NCI-H1436 (cell line): Measurements from ENCODE around the gene EIF4G3.
"Not testable (repeated sequence)": the region's sequence is repeated elsewhere in the genome, so short reads cannot be mapped to it uniquely, and the experiment has no call there.

Experiments
- DNase-seq: peaks from one replicate; lab custom pipeline; 2025; lab: John Stamatoyannopoulos, UW

Gene EIF4G3

GRCh38 chr1:20823845-20824244 lies 352.9 kb downstream of the EIF4G3 start:
- DNase-seq = no peak

- DNase-seq = no peak
These were observed 355.2 kb downstream of the EIF4G3 start for GRCh38 chr1:20821466-20821865.

- DNase-seq = no peak
These were observed 356.9 kb downstream of the EIF4G3 start for GRCh38 chr1:20819818-20820217.

DNA sequence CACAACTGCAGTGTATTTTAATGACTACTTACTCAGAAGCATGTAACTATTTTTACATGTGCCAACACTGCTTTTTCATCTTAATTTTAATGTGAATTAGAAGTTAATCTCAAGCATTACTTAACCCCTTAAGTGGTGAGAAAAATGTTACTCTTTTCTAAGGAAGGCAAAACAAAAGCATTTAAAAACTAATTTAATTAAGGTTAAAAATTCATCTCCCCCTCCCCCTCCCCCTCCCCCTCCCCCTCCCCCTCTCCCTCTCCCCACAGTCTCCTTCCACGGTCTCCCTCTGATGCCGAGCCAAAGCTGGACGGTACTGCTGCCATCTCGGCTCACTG lies 362.2 kb downstream of the EIF4G3 start:
- DNase-seq = no peak

DNA sequence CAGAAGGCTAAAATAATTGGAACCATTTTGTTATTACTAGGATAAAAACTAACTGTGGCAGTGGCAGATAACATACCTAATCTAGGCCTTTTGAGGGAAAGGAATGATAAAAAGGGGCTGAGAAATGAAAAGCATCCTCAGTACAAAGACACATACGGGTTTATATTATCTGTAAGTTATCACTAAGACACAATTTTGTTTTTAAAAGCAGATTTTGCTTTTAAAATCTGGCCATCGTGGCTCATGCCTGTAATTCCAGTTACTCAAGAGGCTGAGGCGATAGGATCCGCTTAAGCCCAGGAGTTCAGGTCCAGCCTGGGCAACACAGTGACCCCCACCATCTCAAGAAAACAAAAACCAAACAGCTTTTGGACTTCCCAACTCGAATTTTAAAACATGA lies 364.8 kb downstream of the EIF4G3 start:
- no peak for DNase-seq

DNA sequence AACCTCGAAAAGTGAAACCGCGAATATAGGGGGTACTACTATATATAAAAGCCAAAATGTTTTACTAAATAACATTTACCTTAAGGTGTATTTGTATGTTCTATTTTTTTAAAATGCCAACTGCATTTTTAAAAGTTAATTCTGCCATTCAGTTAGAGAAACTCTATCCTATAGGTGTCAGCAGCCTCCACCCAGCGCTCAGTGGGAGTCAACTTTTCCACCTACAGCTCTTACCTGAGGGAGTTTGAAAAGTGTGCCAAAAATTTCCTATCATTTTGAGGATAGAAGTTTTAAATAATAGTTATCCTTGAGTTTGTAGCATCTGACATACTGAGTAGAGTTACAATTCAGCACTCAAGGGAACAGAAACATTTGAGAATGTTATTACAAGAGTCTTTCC lies 383.5 kb downstream of the EIF4G3 start:
- DNase-seq = no peak

DNA sequence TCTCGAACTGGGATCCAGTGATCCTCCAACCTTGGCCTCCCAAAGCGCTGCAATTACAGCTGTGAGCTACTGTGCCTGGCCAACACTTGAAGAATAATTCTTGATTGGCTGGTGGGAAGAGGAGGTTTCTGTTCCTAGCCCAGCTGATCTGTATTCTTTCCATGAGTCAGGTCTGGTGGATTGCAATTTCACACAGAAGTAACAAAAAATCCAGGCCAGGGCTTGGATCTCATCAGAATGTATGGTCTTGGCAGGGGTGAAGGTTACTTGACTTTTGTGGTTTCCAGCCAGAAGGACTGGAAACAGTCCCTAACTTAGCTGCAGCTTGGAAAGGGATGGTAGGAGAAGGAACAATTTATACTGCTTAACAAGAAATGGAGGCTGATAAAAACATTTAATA lies 384.5 kb downstream of the EIF4G3 start:
- no peak for DNase-seq

DNA sequence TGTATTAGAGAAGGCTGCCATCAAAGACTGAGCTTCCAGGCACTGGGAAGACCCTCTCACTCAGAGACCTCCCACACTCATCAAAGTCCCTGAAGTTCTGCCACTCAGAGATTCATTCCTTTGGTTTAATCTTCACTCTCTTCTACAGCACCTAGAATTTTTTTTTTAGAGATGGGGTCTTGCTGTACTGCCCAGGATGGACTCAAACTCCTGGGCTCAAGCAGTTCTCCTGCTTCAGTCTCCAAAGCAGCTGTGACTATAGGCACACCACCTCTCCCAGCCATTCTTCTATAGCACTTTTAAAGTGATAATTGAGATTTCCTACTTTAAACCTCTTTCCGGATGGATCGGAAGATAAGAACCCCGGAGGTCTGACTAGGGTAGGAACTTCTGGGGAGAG lies 385.9 kb downstream of the EIF4G3 start:
- DNase-seq = no peak

- DNase-seq = not testable (repeated sequence)
These were observed 387.1 kb downstream of the EIF4G3 start for GRCh38 chr1:20789598-20789997.

GRCh38 chr1:20787840-20788795 lies 388.6 kb downstream of the EIF4G3 start:
- DNase-seq = peak; percentile 16

DNA sequence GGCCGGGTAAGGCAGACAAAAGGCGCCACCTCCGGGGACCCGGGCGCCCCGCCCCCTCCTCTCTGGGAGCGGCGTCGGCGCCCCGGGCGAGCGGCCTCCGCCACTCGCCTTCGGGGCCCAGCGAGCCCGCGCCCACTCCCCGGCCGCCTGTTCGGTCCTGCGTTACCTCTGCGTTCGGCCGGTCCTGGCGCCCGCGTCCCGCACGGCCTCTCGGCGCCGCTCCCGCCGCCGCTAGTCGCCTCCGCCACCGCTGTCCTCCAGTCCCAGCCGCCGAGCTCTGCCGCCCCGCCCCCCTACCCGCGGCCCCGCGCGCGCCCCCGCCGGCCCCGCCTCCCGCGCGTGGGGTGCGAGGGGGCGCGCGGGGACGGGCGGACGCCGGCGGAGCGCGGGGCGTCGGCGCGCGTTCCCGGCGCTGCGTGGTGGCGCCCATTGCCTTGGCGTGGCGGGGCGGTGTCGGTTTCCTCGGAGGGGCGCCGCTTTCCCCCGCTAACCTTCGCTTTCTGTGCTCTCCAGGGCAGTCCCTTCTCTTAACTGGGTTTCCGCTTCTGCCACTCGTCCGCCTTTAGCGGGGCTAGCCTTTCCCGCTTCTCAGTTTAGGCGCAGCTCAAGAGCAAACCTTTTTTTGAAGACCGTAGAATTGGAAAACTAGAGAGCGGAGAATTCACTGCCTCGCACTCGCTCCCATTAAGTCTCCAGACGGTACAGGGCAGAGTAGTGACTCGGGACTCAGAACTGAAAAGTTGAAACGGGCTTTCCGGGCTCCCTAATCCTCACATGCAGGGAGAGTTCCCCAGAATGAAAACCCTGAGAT lies 389.5 kb downstream of the EIF4G3 start, which contains the start of gene HP1BP3:
Gene HP1BP3 (minus strand): TSS at position 279 of the 811 bp plus-strand sequence. CDS start 6,867 bp downstream, outside the sequence.
- peak; percentile 54 for DNase-seq

DNA sequence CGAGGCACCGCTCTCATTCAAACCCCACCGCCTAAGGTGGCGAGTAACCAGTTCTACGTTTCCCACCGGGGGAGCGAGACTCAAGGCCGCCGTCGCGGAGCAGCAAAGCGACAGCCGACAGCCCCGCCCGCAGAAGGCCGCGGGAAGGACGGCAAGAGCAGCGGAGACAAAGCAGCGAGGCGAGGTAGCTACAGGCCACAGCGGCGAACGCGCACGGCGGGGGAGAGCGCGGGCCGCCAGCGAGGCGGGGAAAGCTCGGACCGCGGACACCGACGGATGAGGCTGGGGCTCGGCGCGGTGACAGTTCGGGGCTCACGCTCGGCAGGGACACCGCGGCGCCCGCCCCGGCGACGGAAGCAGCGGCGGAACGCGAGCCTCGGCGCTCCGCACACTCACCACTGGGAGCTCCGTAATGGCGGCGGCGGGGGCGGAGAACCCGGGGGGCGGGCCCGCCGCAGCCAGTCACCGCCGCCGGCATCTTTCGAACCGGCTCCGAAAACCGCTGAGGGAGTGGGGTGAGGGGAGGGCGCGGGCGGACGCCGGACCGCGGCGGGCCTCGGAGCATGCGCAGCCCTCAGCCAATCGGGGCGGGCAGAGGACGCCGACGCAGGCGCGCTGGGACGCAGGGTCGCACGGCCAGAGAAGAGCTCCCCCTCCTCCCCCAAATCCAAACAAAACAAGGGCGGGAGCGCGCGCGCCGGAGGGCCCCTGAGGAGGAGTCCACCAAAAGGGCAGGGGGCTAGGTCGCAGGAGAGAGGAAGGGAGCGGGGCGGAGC lies 390.3 kb downstream of the EIF4G3 start:
- DNase-seq = peak; percentile 95

GRCh38 chr1:20785907-20786252 lies 390.8 kb downstream of the EIF4G3 start:
- no peak for DNase-seq

DNA sequence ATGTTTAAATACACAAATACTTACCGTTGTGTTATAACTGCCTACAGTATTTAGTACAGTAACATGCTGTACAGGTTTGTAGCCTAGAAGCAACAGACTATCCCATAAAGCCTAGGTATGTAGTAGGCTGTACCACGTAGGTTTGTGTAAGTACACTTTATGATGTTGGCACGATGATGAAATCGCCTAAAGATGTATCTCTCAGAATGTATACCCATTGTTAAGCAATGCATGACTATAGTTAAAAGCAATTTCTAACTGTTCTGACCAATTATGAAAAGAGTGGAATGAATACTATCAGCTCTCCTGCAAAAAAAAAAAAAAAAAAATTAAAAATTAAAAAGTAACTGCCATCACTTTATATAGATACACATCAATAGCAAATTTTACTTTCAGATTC lies 401.0 kb downstream of the EIF4G3 start:
- no peak for DNase-seq

- no peak for DNase-seq
These were observed 404.9 kb downstream of the EIF4G3 start for GRCh38 chr1:20771780-20772179.

GRCh38 chr1:20770314-20771087 lies 406.2 kb downstream of the EIF4G3 start:
- DNase-seq = no peak

- no peak for DNase-seq
These were observed 409.4 kb downstream of the EIF4G3 start for GRCh38 chr1:20767271-20767670.

GRCh38 chr1:20763417-20763816 lies 413.3 kb downstream of the EIF4G3 start:
- DNase-seq = no peak

GRCh38 chr1:20760322-20760721 lies 416.4 kb downstream of the EIF4G3 start:
- no peak for DNase-seq
